ENCODE measurements around the gene AKAP6.
"Not testable (repeated sequence)": the region's sequence is repeated elsewhere in the genome, so short reads cannot be mapped to it uniquely, and the experiment has no call there.

The AKAP6 gene

DNA sequence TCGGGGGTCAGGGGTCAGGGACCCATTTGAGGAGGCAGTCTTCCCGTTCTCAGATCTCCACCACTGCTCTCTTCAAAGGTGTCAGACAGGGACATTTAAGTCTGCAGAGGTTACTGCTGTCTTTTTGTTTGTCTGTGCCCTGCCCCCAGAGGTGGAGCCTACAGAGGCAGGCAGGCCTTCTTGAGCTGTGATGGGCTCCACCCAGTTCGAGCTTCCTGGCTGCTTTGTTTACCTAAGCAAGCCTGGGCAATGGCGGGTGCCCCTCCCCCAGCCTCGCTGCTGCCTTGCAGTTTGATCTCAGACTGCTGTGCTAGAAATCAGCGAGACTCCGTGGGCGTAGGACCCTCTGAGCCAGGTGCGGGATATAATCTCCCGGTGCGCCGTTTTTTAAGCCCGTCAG is 254.3 kb downstream of the AKAP6 start:
- DNase-seq (ENCODE audit: low read depth) = not testable (repeated sequence)

DNA sequence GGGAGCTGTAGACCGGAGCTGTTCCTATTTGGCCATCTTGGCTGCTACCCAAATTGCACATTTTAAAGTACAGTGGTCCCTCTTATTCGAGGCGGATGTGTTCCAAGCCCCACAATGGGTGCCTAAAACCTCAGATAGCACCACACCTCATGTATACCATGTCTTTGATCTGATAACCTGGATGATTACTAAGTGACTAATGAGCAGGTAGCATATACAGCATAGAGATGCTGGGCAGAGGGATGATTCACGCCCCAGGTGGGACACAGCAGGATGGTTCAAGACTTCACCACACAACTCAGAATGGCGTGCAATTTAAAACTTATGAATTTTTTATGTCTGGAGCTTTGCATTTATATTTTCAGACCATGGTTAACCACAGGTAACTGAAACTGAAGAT is 255.0 kb downstream of the AKAP6 start:
- DNase-seq (ENCODE audit: low read depth) = no peak

DNA sequence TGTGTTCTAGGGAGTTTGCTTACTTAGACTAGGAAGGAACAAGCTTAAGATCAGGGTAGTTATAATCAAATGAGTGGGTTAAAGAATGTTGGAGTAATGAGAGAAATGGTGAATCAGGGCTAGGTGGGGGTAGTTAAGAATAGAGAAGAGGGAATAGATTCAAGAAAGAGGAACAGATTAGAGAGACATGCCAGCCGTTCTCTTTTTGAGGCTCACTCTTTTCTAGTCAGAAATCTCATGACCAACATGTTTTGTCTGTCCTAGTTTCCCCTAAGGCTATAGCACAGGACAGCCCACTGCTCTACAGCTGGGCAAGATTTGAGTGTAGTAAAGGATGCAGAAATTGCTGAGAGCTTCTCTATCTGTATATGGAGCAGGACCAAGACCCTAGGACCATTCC is 258.4 kb downstream of the AKAP6 start:
- DNase-seq (ENCODE audit: low read depth) = no peak

DNA sequence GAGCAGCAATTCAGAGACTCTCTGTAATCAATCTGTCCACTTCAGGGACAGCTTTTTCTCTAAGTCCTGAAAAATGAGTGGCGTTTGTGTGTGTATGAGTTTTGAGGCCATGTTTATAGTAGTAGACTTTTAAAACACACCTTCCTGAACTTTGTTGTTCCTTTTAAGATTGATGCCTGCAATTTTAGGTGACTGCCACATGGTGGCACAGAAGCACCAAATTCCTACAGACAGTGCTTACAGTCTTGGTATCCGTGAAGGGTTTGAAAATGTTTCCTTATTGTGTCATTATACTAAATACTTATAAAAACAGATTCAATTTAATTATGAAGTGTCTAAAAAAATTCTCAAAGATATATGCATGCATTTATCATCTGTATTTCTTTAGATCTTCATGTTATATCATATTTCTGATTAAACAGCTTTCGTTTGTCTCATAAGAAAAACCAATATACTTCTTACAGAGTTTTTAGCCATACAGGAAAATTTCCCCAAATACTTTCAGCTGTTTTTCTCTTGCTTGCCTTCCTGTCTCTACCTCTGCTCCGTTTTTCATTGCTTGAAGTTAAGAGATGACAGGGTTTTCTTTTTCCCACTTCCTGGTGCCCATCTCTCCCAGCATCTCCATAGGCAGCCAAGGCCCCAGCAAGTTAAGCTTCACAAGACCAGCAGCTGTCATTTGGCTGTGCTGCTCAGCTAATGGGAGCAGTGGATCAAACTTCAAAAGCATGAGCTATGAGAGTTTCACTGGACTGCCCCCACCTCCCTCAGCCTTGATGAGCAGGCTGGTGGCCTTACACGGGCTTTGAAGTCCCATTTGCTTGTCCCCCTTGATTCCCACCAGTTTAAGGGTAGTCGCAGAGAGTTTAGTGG is 259.6 kb downstream of the AKAP6 start:
- DNase-seq (ENCODE audit: low read depth) = no peak

DNA sequence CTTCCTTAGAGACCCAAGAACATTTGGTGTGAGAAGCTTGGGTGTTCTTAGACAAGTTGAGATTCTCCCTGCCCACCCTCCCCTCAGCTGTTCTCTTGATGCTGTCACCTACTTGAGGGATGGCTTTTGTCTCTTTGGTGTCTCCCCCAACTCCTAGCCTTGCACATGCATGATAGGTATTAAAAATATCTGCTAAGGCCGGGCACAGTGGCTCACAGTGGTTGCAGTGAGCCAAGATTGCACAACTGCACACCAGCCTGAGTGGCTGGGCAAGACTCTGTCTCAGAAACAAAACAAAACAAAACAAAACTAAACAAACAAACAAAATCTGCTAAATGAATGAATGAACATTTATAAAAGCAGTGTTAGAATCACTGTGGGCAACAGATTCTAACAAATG is 261.1 kb downstream of the AKAP6 start:
- DNase-seq (ENCODE audit: low read depth) = no peak

DNA sequence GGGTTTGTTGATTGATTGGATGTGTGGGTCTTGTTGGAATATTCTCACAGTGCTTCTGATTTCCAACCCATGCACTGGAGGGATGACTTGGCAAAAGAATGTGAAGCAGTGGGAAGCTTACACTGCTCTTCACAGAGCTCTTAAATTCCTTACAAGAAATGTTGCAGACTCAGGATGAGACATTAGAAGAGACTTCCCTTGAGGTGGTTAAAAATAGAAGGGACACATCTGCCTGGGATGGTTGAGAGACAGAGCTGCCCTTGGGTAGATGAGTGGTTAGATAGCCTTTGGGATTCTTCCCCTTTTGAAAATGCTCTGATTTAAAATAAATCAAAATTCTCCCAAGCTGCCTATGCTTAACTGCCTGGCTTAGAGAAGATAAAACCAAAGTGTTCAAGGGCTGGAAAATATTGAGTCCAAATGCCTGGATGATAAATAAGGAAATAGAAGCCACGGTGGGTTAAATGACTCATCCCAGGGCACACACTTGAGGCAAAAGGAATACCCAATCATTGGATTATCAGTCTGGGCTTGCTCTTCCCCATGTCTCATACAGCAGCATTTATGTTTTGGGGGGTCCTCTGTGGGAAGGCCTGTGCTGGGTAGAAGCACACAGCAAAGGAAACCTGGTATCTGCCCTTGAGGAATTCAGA is 264.3 kb downstream of the AKAP6 start:
- no peak for DNase-seq (ENCODE audit: low read depth)

DNA sequence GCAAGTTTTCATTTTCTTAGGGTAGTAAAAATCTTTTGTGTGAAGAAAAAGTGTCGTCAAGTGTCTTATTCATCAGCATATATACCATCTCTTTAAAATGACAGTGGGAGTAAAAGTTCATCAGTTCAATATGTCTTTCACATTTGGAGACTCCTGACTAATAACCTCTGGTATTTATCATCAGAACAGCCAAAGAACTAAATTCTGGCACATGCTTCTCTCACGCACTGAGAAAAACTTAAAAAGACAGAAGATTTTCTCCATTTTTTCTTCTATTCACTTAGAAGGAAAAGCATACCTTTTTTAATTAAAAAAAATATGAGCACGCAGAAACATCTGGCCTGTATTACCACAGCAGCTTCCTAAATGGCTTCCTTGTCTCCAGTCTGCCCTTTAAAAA is 265.7 kb downstream of the AKAP6 start:
- DNase-seq (ENCODE audit: low read depth) = no peak

DNA sequence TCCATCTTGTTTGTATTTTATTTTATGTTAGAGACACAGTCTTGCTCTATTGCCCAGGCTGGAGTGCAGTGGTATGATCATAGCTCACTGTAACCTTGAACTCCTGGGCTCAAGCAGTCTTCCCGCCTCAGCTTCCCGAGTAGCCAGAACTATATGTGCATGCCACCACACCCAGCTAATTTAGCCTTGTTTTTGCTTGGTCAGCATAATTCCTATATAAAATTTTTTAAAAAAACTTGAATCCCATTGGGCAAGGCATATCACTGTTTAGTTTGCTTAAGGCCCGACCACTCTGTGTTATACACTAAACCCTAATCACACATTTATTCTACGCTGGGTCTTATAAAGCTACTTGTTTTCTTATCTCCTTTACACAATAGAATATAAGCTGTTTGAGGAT is 266.4 kb downstream of the AKAP6 start:
- DNase-seq (ENCODE audit: low read depth) = no peak

DNA sequence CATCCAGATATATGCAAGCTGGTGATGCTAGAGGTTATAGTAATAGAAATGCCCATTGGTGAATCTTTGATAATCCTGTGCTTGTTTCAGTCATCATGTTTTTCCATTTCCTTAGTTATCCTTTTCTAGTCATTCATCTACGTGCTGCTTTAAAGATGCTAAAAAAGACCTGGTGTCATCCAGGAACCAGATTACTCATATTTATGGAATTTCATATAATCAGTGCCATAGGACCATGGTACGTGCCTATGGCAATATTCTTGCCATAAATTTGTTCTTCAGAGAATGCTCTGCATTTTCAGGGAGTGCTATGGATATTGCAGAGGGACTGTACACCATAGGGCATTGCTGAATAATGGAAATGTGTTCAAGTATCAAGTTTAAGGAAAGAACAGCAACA is 267.3 kb downstream of the AKAP6 start:
- no peak for DNase-seq (ENCODE audit: low read depth)

DNA sequence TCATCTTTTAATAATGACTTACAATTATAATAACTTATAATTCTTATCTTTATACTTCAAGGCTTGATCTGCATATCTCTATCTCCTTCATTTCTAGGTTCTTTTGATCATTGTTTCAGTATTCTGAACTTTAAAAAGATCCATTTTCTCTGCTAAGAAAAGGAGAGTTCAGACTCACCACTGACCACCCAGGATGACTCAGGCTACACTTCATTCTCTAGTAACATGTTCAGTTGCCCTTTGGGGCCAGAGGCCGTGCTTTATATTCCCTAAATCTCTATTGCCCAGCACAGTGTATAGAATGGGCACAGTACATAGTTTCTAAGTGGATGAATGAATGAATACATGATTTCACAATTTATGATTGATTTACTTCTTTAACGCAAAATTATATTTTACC is 268.7 kb downstream of the AKAP6 start:
- no peak for DNase-seq (ENCODE audit: low read depth)

DNA sequence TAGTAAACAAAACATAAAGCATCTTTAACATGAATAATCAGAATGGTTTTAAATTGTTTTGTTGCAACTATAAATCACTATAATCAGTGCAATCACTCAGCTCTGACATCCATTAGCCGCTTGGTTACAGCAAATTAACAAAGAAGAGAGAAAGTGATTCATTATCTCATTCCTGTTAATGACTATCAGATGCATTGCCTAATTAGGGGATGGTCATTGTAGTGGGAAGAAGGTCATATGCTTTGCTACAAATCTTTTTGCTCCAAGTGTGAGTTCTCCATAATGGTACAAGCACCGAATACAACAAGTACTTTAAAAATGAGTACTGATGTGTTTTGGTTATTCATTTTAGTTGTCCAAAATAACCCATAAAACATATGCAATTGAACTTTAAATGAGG is 272.0 kb downstream of the AKAP6 start:
- no peak for DNase-seq (ENCODE audit: low read depth)

DNA sequence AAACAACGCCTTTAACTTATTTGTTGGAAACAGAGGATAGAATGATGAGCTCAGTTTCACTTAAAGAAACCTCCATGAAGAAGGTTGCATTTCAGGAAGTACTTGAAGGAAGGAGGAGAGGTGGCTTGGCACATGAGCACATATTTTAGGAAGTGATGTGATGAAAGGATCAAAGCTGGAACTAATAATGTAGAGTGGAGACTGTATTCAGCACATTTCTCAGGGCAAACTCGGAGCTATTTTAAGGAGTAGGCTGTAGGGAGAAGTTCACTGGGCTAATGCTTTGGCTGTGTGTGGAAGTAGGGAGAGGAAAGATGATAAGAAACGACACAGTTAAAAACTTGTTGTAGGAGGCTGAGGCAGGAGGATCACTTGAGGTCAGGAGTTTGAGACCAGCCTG is 272.8 kb downstream of the AKAP6 start:
- DNase-seq (ENCODE audit: low read depth) = no peak

DNA sequence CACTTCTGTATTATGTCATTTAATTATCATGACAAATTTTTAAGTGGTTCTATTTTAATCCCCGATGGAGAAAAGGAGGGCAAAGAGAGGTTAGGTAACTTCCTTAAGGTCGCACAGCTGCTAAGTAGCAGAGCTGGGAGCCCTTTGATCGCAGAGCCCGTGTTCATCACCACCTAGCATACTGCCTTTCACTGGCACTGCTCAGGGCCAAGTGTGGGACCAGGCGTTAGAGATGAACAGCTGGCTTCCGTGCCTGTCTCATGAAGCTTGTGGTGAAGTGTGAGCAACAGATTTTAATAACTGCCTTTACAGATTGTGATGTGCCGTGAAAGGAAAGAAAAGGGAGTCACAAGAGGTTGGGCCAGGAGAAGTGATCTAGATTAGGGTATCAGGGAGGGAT is 273.6 kb downstream of the AKAP6 start:
- DNase-seq (ENCODE audit: low read depth) = no peak

DNA sequence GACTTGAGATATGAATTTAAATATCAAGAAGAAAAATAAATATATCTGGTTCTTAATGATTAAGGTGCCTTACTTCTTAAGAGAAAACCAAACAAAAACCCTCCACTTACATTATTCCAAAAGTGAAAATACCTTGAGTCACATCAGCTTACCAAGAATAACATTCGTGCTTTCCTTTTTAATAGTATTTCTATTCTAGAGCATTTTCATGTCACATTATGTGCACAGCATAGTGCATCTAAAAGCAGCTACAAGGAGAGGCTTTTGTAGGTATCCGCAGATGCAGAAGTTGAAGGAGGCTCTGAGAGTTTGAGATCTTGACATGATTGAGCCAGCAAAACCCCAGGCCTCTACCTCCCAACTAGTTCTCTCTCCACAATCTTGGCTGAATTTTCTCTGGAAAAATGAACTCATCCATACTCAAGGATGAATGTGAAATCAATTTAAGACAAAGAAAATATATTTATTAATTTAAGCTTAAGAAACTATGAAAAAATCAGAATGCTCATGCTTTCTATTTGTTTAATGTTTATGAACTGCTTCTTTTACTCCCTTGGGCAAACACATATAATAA is 275.0 kb downstream of the AKAP6 start:
- DNase-seq (ENCODE audit: low read depth) = no peak

DNA sequence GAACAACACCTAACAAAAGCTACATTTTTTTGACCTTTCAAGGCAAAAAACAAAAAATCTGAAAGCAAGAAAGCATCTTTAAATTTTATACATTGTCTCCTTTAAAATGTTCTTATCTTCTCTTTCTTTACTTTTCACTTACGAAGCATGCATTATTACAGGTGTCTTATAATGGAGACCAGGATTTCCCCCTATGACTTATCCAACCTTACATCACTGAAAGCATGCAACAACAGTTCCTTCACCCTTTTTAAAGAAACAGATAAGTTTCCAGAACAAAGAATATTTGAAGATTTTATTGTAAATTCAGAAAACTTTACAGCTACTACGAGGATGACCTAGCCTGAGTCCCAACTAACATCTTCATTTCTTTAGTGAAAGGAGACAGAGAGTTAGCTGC is 277.2 kb downstream of the AKAP6 start:
- no peak for DNase-seq (ENCODE audit: low read depth)

DNA sequence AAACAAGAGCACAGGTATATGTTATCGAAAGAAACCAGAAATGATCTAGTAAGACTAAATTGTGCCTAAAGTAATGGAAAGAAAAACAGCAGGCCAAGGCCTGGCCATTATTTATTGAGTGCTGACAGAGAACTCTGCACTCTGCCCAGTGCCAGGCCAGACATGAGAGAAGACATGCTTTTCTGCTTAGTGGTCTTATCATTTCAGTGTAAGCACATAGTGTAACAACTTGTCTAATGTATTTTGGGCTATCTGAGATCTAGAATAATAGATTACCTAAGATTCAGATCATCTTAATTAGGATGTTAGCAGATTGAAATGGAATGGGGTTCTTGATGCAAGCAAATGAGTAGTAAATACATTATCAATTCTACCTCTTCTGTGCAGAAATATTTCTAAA is 278.3 kb downstream of the AKAP6 start:
- no peak for DNase-seq (ENCODE audit: low read depth)

DNA sequence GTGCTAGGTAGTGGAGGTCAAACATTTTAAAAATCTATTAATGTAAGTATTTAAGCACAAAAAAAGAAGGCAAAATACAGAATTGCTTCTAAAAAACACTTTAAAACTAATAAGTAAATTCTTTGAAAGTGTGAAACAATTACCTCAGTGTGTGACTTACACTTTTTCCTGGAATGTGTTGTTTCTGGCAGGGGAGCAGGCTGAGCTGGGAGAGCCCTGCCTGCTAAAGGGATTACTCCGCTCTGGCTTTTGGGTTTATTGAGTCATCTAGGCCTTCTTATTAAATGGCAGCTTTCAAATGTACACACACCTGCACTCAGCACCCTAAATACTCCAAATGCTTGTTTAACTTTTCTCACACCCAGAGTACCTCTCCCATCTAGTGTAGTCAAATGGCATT is 279.8 kb downstream of the AKAP6 start:
- no peak for DNase-seq (ENCODE audit: low read depth)

DNA sequence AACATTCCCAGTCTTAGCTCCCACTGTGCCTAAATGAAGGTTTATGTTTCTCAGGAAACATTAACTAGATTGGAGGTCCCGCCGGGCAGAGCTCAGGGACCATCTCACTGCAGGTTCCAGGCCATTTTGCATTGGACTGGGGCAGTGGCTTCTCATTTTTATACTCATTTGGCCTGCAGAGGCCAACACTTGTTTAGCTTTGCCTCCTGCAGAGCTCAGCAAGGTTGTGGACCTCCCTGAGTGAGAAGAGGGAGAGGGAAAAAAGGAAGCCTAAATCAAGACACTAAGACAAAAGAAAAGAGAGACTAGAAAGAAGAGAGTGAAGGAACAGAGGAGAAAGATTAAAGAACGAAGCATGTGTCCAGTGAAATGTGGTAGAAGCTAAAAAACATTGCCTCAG is 280.3 kb downstream of the AKAP6 start:
- no peak for DNase-seq (ENCODE audit: low read depth)

DNA sequence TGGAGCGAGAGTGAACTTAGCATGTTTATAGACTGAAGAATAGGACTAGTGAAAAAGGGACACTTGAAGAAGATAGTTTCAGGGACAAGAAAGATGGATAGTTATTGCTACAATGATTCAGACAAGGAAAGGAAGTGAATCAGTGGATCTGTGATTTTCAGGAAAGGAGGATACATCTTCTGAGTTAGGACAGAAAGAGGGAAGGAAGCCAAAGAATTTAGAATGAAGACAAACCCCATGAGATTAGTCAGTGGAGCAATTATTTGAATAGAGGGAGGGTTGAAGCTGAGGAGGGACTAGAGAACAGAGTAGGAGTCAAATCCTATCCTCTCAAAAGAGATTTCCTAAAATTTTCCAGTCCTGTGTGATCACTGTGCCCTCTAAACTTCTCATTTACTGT is 282.7 kb downstream of the AKAP6 start:
- DNase-seq (ENCODE audit: low read depth) = no peak

DNA sequence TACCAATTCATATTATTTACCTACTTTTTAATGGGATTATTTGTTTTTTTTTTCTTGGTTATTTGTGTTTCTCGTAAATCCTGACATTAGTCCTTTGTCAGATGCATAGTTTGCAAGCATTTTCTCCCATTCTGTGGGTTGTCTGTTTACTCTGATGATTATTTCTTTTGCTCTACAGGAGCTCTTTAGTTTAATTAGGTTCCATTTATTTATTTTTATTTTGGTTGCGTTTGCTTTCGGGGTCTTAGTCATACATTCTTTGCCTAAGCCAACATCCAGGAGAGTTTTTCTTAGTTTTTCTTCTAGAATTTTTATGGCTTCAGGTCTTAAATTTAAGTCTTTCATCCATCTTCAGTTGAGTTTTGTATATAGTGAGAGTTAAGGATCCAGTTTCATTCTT is 289.9 kb downstream of the AKAP6 start:
- DNase-seq (ENCODE audit: low read depth) = no peak

DNA sequence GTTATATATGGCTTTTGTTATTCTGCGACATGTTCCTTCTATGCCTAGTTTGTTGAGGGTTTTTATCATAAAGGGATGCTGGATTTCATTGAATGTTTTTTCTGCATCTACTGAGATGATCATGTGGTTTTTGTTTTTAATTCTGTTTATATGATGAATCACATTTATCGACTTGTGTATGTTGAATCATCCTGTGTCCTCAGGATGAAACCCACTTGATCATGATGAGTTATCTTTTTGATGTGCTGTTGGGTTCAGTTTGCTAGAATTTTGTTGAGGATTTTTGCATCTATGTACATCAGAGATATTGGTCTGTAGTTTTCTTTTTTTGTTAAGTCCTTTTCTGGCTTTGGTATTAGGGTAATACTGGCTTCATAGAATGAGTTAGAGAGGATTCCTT is 291.2 kb downstream of the AKAP6 start:
- DNase-seq (ENCODE audit: low read depth) = no peak

DNA sequence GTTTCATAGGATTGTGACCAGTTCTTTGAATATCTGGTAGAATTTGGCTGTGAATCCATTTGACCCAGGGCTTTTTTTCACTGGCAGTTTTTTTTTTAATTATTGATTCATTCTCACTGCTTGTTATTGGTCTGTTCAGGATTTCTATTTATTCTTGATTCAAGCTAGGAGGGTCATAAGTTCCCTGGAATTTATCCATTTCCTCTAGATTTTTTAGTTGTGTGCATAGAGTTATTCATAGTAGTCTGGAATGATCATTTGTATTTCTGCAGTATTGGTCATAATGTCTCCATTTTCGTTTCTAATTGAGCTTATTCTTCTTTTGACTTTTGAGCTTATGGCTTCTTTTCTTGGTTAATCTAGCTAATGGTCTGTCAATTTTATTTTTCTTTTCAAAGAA is 291.6 kb downstream of the AKAP6 start:
- DNase-seq (ENCODE audit: low read depth) = no peak

DNA sequence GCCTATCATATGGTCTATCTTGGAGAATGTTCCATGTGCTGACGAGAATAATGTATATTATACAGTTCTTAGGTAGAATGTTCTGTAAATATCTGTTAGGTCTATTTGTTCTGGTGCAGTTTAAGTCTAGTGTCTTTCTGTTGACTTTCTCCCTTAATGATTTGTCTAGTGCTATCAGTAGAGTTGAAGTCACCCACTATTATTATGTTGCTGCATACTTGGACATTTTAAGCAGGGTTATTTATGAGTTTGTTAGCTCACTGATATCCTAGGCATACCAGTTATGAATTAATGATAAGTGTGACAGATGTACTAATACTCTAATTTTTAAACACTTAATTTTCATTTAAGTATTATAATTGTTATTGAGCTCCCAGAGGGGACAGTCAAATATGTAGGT is 292.5 kb downstream of the AKAP6 start:
- no peak for DNase-seq (ENCODE audit: low read depth)

DNA sequence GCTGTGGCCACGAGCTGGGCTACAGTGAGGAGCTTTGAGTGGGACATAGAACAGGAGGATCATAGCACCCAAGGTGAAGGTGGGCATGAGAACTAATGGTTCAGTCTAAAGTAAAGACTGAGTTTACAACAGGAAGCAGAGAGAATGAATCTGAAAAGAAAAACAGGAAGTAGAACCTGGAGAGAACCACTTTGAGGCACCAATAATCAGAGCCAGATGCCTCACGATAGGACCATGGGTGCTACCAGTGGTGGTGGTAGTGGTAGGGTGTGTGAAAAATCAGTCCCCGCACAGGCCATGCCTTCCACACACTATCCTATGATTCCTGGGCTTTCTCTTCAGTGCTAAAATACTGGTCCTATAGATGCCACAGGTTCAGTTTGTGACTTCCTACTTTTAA is 293.6 kb downstream of the AKAP6 start:
- DNase-seq (ENCODE audit: low read depth) = no peak
